ENCODE data around the gene TSHZ3.

DNA sequence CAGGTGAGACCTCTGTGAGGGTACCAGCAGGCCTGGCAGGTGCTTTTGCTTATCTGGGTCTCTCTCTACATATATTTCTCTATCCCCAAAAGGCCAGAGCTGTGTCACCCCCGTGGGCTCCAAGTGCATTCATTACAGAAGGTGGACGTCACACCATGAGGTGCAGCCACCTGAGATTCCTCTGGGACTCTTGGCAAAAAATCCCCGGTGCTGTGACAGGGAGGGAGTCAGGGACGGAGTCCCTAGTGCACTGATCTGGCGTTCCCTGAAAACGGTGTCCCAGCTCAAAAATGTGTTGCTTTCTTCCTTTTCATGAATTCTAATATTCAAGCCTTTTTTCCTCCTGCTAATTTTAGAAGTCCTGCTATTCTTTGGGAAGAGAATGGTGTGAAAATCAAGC, 13.5 kb downstream of the TSHZ3 start:
- no peak for TF ChIP-seq EZH2 (IDR thresholded peaks at IDR 0.05; ENCODE audit: borderline replicate concordance, low read depth, low read length, poor library complexity, severe bottlenecking)
- TF ChIP-seq, protein P1, sequence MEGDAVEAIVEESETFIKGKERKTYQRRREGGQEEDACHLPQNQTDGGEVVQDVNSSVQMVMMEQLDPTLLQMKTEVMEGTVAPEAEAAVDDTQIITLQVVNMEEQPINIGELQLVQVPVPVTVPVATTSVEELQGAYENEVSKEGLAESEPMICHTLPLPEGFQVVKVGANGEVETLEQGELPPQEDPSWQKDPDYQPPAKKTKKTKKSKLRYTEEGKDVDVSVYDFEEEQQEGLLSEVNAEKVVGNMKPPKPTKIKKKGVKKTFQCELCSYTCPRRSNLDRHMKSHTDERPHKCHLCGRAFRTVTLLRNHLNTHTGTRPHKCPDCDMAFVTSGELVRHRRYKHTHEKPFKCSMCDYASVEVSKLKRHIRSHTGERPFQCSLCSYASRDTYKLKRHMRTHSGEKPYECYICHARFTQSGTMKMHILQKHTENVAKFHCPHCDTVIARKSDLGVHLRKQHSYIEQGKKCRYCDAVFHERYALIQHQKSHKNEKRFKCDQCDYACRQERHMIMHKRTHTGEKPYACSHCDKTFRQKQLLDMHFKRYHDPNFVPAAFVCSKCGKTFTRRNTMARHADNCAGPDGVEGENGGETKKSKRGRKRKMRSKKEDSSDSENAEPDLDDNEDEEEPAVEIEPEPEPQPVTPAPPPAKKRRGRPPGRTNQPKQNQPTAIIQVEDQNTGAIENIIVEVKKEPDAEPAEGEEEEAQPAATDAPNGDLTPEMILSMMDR (conservative IDR thresholded peaks at IDR 0.05; ENCODE audit: low read depth, low read length) = no peak
